Head of caudate nucleus (tissue), 42 donors: ENCODE data around the gene TRPC5OS.
A peak's percentile ranks its signal among the peaks of the same experiment; 100 is the strongest.

Source experiments
- DNase-seq, 42 donors: peaks; one replicate each; pipeline versions ENCODE4 v3.0.0 to v3.0.0-alpha.2; 2020 to 2021; ENCODE audit warnings: mixed read lengths in 7 of 42
- intact Hi-C: fragments of 100-400 bp; cut with DNase I; formaldehyde crosslinking; loops from one replicate; pipeline ENCODE4 v1.15.0; 2022

The TRPC5OS gene

GRCh38 chrX:111886678-111887077 lies 10.7 kb downstream of the TRPC5OS start:
- intact Hi-C loops: no loop called here
- DNase-seq: no peak

- no peak for DNase-seq
- intact Hi-C loops: no loop called here
Measured at GRCh38 chrX:111888600-111888999, 12.6 kb downstream of the TRPC5OS start.

- DNase-seq: no peak
- intact Hi-C loops: no loop called here
Measured at GRCh38 chrX:111892375-111892774, 16.4 kb downstream of the TRPC5OS start.

- DNase-seq: no peak
- intact Hi-C loops: no loop called here
Measured at GRCh38 chrX:111896148-111896547, 20.2 kb downstream of the TRPC5OS start.

- intact Hi-C loops: no loop called here
- DNase-seq: peak in 1 of 42 donors; percentile 0
Measured at GRCh38 chrX:111914398-111915090, 38.6 kb downstream of the TRPC5OS start.

GRCh38 chrX:111917591-111917990 lies 41.6 kb downstream of the TRPC5OS start:
- DNase-seq: no peak
- intact Hi-C loops: no loop called here

- intact Hi-C loops: no loop called here
- DNase-seq: no peak
Measured at GRCh38 chrX:111928456-111928855, 52.5 kb downstream of the TRPC5OS start.
